Adipose tissue (tissue), 3 donors: ENCODE data around the gene RTN4IP1. TPM values are rescaled to one million over a fixed set of nuclear protein-coding genes. Genes with fewer than 3 reads are reported as not detected.
"Not testable (repeated sequence)": the region's sequence is repeated elsewhere in the genome, so short reads cannot be mapped to it uniquely, and the experiment has no call there.

Source experiments
- H3K27ac ChIP-seq: one replicate; pipeline ENCODE4 v1.5.1; 2013; ENCODE audit warnings: low read depth, low read length
- WGBS, 3 donors: extraction: QIAGEN DNeasy Blood & Tissue Kit; methylation state at CpG; one replicate each; pipeline ENCODE4 v1.1.7; 2013; 5-methylcytosine and 5-hydroxymethylcytosine counted together
- polyA plus RNA-seq, 3 donors: library from polyadenylated mRNA; stranded (reverse); fragments of 200-250 nt; gene quantifications; one replicate each; pipeline ENCODE4 v1.2.3, GENCODE V29; 2013
- donor health status: healthy with polysubstance abuse.
- donor health status: Bipolar disorder and iron deficiency.
- donor health status: healthy.

The RTN4IP1 gene
- polyA plus RNA-seq, 3 donors: 2.3 to 5.7 (median 4.4) TPM

DNA sequence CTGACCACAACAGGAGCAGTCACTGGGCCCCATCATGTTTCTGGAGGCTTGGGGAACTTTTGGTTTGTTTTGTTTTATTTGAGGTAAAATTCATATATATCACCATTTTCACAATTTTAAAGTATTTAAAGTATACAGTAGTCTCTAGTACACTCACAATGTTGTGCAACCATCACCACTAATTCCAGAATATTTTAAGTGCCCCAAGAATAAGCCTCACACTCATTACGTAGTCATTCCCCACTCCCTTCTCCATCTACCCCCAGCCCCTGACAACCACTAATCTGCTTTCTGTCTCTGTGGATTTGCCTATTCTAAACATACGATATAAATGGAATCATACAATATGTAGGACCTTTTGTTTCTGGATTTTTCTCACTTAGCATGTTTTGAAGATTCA is 29.0 kb downstream of the RTN4IP1 start:
- WGBS, 3 donors: 88 to 95% (median 95%) methylated on average over 2 of the region's 2 CpGs
- no peak overlapping the region for H3K27ac ChIP-seq

DNA sequence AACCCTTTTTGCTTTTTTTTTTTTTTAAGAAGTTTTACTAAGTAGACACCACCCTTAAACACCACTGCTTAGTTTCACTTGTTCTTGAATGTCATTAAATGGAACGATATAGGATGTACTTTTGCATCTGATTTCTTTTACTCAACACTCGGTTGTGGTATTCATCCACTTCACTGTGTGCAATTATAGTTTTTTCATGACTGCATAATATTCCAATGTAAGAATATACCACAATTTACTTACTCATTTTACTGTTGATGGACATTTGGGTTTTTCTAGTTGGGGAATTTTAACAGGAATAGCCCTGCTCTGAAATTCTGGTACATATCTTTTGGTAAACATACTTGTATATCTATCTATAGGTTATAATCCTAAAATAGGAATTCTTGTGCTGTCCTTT is 29.9 kb downstream of the RTN4IP1 start:
- 49 to 82% (median 82%) methylated on average over 2 of the region's 2 CpGs for WGBS, 3 donors

DNA sequence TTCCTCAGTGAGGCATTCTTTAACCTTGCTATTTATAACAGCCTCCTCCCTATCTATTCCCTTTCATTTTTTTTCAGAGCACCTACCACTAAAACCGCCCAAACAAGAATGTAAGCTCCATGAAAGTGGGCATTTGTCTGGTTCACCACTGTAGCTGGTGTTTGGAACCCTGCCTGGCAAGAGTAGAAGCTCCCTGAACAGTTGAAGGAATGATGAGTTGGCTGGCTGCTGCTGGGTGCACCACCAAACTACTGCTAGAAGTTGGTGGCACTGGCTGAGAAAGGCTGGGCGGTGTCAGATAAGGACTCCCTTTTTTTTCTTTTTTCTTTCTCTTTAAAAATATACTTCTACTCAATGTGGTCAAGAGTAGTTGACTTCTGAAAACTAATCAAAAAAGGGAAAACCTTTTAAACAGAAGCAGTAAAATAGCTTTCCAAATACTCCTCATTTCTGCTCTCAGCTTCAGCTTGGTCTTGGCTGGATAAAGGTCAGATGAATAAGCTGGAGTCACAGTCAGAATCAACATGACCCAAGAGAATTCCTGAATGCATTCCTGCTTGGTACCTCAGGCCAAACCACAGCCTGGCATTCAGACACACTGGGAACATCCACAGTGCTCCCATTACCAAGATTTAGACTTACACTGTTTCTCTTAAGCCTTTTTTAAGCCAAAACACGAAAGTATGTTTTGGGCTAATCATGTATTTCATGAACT is 38.0 kb downstream of the RTN4IP1 start:
- no peak overlapping the region for H3K27ac ChIP-seq
- 93 to 97% (median 96%) methylated on average over 3 of the region's 3 CpGs for WGBS, 3 donors

More for the DNA sequence above, 29.9 kb downstream of the RTN4IP1 start:
- H3K27ac ChIP-seq: no peak overlapping the region

DNA sequence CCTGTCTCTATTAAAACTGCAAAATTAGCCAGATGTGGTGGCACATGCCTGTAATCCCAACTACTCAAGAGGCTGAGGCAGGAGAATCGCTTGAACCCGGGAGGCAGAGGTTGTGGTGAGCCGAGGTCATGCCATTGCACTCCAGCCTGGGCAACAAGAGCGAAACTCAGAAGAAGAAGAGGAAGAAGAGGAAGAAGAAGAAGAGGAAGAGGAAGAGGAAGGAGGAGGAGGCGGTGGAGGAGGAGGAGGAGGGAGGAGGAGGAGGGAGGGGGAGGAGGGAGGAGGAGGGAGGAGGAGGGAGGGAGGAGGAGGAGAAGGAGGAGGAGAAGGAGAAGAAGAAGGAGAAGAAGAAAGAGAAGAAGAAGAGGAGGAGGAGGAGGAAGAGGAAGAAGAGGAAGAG is 40.4 kb downstream of the RTN4IP1 start:
- H3K27ac ChIP-seq: not testable (repeated sequence)
- WGBS, 3 donors: 50 to 85% (median 75%) methylated on average over 2 to 4 of the region's 5 CpGs

DNA sequence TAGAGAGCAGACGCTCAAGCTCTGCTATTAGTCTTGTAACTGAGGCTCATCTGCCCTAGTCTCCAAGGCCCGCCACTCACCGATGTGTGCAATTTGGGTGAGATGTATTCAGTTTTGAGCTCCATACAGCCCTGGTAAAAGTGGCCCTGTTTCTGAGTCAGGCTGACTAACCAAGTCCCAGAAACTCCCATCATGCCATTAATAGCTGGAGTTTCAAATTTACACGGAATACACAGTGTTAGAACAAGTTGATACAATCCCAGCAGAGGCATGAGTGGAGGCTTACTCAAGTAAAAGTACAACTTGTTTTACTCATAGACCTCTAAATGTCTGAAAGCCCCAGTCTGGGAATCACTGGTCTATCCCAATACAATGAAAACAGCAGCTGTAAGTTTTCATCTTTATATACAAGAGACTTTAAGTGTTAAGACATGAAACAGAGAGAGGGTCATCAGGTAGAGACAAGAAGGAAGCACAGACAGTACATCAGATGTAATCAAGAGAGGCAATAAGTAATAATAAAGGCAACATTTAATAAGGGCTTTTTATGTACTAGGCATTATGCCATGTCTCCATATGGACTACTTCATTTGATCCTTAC is 42.4 kb downstream of the RTN4IP1 start:
- WGBS, 3 donors: 84 to 98% (median 93%) methylated on average over 4 of the region's 4 CpGs

DNA sequence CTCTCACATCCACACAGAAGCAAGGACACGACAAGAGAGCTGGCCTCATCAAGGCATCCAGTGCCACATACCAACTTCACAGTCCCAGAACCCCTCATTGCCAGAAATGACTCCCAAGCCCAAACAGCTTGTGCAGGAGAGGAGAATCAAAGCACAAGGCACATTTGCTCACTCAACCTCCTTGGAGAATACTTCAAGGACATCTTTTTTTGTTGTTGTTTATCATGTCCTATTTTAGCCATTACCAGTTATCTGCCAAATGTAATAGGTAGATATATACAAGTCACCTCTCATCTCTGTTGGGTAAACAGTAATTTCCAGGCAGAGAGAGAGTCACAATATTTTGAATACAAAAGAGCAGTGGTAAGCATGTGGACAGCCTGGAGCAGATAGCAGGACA is 47.8 kb downstream of the RTN4IP1 start:
- 79 to 93% (median 89%) methylated on average over 1 of the region's 1 CpG for WGBS, 3 donors
- H3K27ac ChIP-seq: no peak overlapping the region

More for the DNA sequence above, 42.4 kb downstream of the RTN4IP1 start:
- no peak overlapping the region for H3K27ac ChIP-seq

DNA sequence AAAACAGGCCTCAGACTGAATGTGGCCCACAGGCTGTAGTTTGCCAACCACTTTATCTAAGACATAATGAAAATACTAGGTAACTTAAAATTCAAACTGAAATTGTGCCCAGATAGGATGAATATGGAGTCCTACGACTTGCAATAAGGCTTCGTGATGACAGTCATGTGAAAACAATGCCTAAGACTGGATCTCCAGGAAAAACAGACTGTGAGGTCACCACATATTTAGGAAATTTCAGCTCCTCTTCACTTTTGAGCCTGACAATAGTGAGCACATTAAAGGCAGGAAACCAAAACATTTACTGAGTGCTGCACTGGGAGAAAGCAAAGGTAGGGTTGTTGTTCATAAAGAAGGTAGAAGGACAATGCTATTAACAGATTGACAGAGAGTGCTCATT is 50.0 kb downstream of the RTN4IP1 start:
- WGBS, 3 donors: 83 to 94% (median 92%) methylated on average over 2 of the region's 2 CpGs
- H3K27ac ChIP-seq: no peak overlapping the region

DNA sequence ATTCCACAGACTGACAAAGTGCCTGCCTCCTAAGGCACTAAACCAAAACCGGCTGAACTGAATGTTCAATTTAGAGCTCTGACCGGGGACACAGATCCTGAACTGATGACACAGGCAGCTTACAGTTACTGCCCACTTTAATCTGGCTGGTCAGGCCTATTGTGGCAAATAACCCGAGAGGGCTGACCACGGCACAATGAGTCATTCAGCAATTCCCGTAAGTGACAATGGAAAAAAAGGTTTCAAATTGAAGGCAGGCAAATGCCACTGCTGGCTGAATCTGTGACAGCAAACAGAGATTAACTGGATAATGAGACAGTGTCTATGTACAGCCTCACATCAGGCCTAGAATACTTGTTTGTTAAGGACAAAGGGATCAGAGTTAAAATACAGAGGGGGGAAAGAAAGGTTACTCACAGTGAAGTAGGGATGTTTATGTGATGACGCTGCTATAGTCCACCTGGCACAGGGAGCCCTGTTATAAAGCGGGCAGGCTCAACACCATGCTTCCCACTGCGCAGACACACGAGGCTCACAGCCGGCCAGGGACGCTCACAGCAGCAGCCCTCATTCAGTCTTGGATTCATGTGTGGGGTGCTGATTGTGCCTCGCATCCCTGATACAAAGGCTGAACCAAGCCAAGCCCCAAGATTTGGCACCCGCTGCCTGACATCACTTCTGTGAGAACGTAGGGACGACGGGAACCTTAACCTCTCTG is 54.4 kb downstream of the RTN4IP1 start:
- WGBS, 3 donors: 87 to 91% (median 90%) methylated on average over 16 of the region's 16 CpGs
- H3K27ac ChIP-seq: no peak overlapping the region

DNA sequence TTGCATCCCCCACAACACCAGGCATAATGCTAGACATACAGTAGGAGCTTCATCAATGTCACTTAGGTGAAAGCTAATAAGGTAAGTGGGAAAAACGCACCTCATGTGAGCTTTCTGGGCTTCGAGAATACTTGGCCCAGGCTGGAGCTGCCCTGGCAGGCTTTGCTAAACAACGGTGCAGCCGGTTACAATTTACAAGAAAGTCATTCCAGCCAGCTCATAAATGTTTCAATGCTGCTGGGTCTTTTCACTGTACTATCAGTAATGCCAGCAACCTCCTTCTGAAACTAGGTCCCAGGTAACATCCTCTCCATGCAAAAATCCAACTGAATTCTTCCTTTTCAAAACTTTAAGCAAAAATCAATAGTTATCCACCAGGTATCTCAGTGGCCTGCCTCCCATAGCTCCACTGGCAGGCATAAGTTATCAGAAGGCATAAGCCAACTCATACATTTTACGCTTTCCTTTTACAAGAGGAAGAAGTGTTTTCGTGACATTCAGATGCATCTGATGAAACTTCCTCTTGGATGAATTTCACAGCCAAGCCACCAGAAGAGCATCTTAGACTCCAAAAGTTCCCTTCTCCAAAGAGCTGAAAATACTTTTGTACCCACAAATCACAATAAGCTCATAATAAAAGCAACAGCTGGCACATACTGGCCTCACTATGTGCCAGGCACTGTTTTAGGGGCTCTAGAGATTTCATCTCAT is 56.3 kb downstream of the RTN4IP1 start:
- no peak overlapping the region for H3K27ac ChIP-seq
- WGBS, 3 donors: 78 to 84% (median 81%) methylated on average over 6 of the region's 6 CpGs

DNA sequence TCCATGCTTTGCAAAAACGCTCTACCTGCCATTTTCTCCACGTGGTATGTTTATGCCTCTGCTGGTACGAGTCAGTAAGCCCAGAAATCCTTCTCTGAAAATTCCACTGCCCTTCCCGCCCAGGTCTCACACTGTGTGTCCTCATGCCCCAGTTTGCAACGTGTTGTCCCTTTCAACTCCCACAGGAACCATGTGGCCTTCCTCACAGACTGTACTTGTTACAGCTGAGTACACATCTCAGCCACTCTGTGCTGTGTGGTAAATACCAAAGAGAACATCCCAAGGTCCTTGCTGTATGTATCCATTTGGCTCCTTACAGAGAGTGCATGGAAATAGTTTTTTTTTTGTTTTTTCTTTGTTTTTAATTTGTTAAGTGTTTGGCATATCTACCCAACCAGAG is 56.9 kb downstream of the RTN4IP1 start:
- no peak overlapping the region for H3K27ac ChIP-seq
- WGBS, 3 donors: 70 to 79% (median 75%) methylated on average over 5 of the region's 5 CpGs

DNA sequence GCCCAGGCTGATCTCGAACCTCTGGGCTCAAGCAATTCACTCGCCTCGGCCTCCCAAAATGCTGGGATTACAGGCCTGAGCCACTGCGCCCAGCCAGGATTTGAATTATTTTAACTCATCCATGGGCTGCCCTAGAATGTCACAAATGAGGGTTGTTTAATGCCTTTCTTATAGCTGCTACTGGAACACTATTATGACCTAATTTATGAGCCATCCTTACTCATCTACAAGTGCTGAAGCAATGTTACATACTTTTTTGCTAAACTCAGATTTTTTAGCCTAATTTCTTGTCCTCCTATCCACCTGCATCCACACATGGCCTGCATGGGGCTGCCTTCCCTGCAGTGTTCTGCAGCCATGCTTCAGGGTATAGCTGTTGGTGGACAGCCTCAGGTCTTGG is 59.9 kb downstream of the RTN4IP1 start:
- WGBS, 3 donors: 86 to 97% (median 95%) methylated on average over 4 of the region's 4 CpGs
- no peak overlapping the region for H3K27ac ChIP-seq

DNA sequence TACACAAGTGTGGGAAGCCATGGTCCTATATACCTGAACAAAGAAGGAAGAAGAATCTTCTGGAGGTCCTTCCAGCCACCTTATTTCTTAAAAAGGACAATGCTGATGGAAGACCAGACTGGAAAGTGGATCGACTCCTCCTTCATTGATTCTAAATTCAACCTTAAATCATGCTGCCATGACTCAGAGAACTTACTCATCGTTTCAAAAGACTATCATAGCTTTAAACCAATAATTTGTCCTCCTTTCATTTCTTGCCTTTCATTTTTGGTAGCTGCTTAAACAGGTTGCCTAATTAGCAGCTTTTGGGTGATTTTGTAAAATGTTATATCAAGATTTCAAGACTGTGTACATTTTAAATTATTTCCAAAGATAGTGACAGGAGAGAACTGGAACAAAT is 60.8 kb downstream of the RTN4IP1 start:
- WGBS, 3 donors: 74 to 86% (median 78%) methylated on average over 2 of the region's 2 CpGs
- H3K27ac ChIP-seq: no peak overlapping the region

DNA sequence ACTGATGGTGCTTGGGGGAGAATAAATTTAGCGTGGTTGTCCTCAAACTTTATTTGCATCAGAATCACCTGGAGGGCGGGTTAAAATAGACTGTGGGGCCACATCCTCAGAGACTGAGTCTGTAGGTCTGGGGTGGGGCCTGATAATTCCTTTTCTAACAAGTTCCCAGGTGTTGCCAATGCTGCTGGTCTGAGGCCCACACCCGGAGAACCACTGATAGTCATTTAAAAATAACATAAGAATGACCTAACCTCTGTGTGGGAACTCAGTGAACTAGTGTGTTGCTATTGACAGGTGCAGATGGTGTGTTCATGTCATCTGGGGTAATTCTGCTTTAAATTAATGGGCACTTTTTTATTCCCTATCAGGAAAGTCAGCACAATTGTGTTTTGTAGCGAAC is 64.8 kb downstream of the RTN4IP1 start:
- WGBS, 3 donors: 65 to 68% (median 67%) methylated on average over 4 of the region's 4 CpGs
- no peak overlapping the region for H3K27ac ChIP-seq

DNA sequence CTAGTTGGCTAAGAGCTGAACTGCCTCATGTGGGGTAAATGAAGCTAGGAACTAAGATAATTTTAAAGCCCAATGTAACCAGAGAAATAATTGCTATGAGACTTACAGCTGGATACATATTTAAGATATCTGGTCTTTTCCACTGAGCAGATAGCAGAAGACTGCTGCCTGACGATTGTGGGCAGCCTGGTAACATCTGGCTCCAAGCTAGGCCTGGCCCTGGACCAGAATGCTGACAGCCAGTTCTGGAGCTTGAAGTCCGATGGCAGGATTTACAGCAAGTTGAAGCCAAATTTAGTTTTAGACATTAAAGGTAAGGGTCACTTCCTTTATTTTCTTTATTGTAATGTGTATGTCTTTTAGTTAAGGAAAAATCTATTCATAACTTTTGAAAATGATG is 65.7 kb downstream of the RTN4IP1 start:
- 25 to 65% (median 54%) methylated on average over 2 of the region's 2 CpGs for WGBS, 3 donors
- H3K27ac ChIP-seq: no peak overlapping the region

DNA sequence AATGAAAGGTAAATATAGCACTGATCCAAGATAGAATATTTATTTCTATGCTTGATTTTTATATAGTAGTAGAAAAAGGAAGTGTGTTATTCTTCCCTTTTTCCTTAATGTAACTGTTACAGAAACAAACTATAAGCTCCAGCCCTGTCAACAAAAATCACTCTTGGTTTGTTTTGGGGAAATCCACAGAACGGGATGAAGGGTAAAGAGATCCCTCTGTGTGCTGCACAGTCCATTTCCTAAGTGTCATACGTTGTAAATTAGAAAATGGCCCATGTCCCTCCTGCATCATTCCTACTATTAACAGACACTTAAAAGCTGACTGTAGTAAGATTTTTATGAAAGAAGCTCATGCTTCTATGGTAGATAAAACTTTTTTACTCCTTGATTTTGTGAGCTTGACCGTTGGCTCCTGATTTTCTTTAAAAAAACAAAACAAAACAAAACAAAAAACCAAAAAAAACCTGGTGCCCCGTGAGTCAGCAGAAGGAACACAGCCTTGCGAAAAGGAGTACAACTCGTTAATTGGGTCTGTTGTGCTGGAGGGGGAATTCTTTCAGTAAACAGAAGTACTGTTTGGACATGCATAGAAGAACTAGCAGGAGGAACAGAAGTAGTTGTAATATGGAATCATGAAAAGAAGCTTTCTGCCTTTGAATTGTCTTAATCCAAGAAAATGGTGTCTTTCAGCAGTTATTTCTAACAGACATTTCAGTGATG is 67.5 kb downstream of the RTN4IP1 start:
- H3K27ac ChIP-seq: no peak overlapping the region
- WGBS, 3 donors: 50 to 81% (median 52%) methylated on average over 6 of the region's 6 CpGs

DNA sequence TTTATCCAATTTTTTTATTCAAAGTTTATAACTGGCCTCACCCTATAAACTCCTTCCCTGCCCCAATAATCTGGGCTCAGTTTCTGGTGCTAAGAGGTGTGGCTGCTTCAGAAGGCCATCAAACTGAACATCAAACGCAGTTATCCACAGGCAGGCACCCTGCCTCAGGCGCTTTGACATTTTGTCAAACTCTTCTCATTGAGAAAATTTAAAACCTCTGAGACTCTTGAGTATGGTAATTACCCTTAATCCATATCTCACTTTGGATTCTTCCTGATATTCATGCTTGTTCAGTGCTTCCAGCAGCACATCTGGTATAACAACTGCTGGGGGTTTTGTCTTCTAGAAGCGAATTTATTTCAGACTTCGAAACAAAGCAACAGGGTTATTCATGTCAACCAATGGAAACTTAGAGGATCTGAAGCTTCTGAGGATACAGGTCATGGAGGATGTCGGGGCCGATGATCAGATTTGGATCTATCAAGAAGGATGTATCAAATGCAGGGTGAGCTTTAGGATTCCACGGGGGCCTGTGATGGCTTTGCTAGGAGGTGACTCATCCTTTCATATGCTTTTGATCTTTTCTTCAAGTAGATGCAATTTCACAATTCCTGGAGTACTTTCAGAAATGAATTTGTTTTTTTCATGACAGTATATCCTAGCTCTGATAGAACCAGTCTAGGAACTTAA is 68.2 kb downstream of the RTN4IP1 start:
- no peak overlapping the region for H3K27ac ChIP-seq
- 79 to 92% (median 82%) methylated on average over 7 of the region's 7 CpGs for whole genome bisulfite sequencing, 3 donors

DNA sequence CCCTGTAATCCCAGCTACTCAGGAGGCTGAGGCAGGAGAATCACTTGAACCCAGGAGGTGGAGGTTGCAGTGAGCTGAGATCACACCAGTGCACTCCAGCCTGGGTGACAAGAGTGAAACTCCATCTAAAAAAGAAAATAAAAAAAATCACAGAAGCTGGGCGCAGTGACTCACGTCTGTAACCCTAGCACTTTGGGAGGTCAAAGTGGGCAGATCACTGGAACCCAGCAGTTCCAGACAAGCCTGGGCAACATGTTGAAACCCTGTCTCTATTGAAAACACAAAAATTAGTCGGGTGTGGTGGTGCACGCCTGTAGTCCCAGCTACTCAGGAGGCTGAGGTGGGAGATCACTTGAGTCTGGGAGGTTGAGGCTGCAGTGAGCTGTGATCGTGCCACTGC is 69.6 kb downstream of the RTN4IP1 start:
- H3K27ac ChIP-seq: not testable (repeated sequence)
- 91 to 96% (median 95%) methylated on average over 5 of the region's 5 CpGs for WGBS, 3 donors

DNA sequence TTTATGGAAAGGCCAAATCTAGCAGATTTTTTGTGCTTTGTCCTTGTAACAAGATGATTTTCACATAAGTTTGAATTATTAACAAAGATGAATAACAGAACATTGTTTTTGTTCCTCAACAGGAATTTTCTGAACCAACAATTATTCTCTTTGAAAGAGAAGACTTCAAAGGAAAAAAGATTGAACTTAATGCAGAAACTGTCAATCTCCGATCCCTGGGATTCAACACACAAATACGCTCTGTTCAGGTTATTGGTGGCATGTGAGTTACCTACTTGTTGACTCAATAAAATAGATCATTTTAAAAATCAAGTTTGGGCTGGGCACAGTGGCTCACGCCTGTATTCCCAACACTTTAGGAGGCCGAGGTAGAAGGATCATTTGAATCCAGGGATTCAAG is 70.9 kb downstream of the RTN4IP1 start:
- no peak overlapping the region for H3K27ac ChIP-seq
- WGBS, 3 donors: 86 to 98% (median 97%) methylated on average over 4 of the region's 4 CpGs
